Measurements from ENCODE around the gene HOXB3.

Gene HOXB3

DNA sequence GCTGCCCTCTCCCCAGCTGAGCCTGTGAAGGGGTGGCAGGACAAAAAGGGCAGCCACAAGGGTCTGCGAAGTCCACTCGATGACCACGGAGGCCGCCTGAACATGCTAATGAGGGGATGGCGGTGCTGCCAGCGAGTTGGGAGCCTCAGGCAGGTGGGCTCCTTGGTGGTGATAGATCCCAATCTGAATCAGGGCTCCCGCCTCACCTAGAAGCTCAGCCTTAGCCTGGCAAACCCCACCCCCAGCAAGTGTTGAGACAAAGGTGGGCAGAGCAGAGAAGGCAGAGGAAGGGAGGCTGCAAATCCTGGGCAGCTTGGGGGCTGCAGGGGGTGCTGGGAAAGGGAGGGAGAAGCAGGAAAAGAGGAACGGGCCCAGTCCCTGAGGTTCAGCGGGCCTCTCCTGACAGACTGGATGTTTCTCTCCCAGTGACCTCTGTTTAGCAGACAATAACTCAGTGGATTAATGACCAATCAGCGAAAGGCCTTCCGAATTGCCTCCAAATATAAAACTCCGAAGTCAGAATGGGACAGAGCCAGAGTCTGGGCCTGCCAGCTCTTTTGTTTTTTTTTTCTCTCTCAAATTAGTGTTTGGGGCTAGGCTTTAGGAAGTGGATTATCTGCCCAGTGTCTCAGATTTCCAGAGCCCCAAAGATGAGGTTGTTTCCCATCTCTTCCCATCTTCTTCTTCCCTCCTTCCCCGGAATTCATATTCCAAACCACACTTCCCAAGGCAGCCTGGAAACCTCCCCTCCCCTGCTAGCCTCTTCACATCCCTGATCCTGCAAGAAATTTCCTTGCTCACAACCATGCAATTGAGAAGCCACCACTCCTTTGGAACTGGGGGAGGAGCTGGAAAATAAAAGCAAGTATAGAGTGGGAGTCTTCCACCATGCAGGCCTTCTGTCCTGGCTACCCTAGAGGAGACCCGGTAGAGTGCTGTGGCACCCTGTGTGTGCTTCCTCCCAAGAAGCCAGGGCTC lies 29.9 kb downstream of the HOXB3 start:
- DNase-seq: no peak
- Mint-ChIP-seq H3K9me3 (no peaks in the 10 kb centered on the region), H3K4me1 (ENCODE audit: low read depth) (peaks cover 11% of the 10 kb centered on the region), H3K4me3 (no peak overlapping the region), H3K36me3 (ENCODE audit: low read depth) (no peaks in the 10 kb centered on the region), H3K27me3 (peaks cover 56% of the 10 kb centered on the region), H3K27ac (no peak overlapping the region)

- no peak for DNase-seq
- H3K36me3 Mint-ChIP-seq (ENCODE audit: low read depth): no peaks in the 10 kb centered on the region
- no peak overlapping the region for H3K27ac Mint-ChIP-seq
- H3K27me3 Mint-ChIP-seq: peaks cover 64% of the 10 kb centered on the region
- peaks cover 10% of the 10 kb centered on the region for H3K4me1 Mint-ChIP-seq (ENCODE audit: low read depth)
- no peak overlapping the region for H3K4me3 Mint-ChIP-seq
- no peaks in the 10 kb centered on the region for H3K9me3 Mint-ChIP-seq
Measured at GRCh38 chr17:48559122-48559839, 30.8 kb downstream of the HOXB3 start.

DNA sequence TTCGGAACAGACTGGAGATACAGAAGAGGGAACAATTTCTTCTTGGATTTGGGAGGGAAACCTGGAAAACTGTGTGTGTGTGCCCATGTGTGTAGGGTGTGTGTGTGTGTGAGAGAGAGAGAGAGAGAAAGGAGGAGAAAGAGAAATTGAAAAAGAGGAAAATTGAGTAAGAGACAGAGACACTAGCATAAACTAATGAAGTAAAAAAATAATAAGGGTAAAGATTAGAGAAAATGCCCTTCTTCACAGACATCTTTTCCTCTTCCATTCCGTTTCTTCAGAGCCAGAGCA lies 31.3 kb downstream of the HOXB3 start:
- Mint-ChIP-seq H3K36me3 (ENCODE audit: low read depth) (no peaks in the 10 kb centered on the region), H3K4me1 (ENCODE audit: low read depth) (peaks cover 9% of the 10 kb centered on the region), H3K4me3 (no peak overlapping the region), H3K9me3 (no peaks in the 10 kb centered on the region), H3K27ac (no peak overlapping the region), H3K27me3 (peaks cover 64% of the 10 kb centered on the region)
- no peak for DNase-seq

DNA sequence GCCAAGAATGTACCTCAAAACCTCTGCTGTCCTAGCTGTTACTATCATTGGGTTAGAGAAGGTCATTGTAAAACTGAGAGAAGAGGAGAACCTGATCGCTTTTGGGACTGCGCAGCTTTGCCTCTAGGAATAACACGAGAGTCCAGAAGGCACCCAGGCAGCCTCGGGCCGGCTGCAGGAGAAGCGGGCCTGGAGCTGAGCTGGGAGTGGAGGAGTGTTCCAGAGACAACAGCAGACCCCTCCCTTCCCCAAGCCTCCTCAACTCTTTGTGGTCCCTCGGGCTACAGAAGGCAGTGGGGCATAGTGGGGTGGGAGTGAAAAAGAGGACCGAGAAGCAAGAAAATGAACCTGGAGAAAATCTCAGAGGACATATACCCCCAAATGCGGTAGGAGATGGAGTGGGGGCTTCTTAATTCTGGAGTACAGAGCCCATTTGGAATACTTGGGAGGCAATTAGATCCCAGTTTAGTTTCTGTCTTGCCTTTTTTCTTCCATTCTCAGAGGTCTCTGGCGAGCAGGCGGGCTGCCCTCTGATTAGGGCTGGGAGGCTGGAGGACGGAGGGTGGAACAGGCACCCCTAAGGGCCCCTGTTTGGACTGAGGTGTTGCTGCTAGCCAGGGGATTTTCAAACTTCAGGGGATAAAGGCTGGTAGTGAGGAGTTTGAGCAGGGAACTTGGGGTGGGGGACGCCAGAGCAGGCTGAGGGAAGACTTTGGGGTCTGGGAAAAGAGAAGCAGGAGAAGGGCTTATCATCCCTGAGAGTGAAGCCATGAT lies 31.8 kb downstream of the HOXB3 start:
- Mint-ChIP-seq H3K9me3 (no peaks in the 10 kb centered on the region), H3K27ac (no peak overlapping the region), H3K4me3 (no peak overlapping the region), H3K27me3 (peaks cover 58% of the 10 kb centered on the region), H3K36me3 (ENCODE audit: low read depth) (no peaks in the 10 kb centered on the region), H3K4me1 (ENCODE audit: low read depth) (peaks cover 7% of the 10 kb centered on the region)
- no peak for DNase-seq

DNA sequence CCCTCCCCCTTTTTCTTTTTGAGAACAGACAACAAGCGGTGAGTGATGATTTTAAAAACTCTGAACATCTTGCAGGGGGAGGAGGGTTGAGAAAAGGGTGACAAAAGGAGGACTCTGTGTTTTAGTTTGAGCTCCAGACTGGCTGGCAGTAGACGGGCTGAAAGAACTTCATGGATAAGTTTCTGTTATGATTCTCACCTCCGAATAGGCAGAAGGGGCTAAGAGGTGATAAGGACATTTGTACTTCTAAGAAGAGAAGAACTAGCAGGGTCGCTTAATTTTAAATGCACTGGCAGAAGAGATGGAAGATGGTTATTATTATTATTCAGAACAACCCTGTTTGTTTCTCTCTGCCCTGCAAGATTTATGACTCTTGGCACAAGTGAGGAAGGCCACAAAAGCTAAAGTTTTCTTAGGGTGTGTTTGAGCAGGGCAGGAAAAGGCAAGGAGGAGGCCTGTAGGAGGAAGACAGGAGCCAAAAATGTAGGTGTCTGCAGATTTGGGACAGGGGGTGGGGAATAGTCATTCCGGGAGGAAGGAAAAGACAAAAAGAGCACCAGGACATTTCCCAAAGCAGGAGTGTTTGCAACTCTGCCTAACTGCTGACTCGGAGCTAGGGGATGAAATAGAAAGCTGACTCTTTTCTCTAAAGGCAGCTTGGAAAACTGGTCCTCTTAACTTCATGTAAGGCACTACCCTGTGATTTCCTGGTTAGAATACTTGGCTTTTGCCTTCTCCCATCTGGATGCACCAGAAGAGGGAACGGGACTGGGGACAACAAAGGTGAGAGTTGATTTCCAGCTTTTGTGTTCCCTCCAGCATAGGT lies 33.3 kb downstream of the HOXB3 start:
- no peaks in the 10 kb centered on the region for H3K9me3 Mint-ChIP-seq
- no peak overlapping the region for H3K4me3 Mint-ChIP-seq
- peaks cover 46% of the 10 kb centered on the region for H3K27me3 Mint-ChIP-seq
- H3K27ac Mint-ChIP-seq: no peak overlapping the region
- H3K36me3 Mint-ChIP-seq (ENCODE audit: low read depth): no peaks in the 10 kb centered on the region
- DNase-seq: no peak
- H3K4me1 Mint-ChIP-seq (ENCODE audit: low read depth): peaks cover 7% of the 10 kb centered on the region

DNA sequence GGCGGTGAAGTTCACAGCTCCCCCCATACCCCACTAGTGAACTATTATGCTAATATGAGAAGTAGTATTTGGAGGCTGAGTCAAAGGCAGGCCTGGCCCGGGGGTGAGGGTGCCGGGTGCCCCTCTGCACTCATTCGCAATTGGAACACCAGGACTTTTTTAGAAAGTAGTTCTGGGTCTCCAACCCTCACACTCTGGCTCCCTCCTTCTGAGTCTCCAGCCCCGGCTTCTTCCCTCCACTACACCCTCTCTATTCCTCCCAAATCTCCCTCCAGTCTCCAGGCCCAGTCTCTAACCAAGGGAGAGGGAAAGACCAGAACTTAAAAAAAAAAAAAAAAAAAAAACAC lies 33.8 kb downstream of the HOXB3 start:
- peaks cover 42% of the 10 kb centered on the region for H3K27me3 Mint-ChIP-seq

DNA sequence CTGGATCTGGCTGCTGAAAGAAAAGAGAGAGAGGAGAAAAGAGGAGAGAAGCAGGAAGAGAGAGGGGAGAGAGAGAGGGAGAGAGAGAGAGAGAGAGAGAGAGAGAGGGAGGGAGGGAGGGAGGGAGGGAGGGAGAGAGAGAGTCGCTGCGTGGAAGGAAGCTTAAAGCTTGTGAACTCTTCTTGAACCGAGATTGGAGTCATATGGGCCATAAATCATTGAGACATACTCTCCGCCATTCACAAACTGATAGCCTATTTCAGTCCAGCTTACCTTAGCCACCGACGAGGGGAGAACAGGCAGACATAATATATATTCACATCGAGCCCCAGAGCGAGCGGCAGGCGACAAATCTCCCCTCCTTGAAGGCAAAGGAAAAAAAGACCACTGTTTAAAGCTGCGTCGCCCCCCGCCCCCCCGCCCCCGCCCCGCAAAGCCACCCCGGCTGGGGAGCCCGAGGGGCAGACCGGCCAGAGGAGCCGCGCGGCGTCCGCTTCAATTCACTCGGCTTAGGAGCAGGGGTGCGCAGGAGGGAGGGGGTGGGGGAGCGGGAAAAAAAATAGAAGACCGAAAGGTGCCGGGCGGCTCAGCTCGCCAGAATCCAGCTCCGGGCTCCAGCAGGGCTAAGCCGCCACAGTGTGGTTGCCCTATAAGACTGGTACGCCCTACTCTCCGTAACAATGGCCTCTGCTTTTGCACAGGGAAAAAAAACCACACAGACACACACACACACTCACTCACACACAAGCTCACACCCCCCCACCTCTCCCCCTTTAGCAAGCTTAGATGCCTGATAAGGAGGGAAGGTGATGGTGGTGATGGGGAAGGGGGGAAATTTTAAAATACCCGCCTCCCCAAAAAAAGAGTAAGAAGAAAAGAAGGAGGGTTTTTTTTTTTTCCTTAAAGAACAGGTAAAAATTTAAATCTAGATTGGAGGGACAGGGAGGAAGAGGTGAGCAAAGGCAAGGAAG lies 34.5 kb downstream of the HOXB3 start:
- peak overlapping the region; percentile 37 for H3K27ac Mint-ChIP-seq
- H3K4me3 Mint-ChIP-seq: peak overlapping the region; percentile 67
- peaks cover 7% of the 10 kb centered on the region for H3K4me1 Mint-ChIP-seq (ENCODE audit: low read depth)
- H3K9me3 Mint-ChIP-seq: no peaks in the 10 kb centered on the region
- no peak for DNase-seq
- H3K27me3 Mint-ChIP-seq: peaks cover 42% of the 10 kb centered on the region
- no peaks in the 10 kb centered on the region for H3K36me3 Mint-ChIP-seq (ENCODE audit: low read depth)

More for the DNA sequence above, 33.8 kb downstream of the HOXB3 start:
- H3K4me1 Mint-ChIP-seq (ENCODE audit: low read depth): peaks cover 7% of the 10 kb centered on the region
- no peaks in the 10 kb centered on the region for H3K9me3 Mint-ChIP-seq
- no peaks in the 10 kb centered on the region for H3K36me3 Mint-ChIP-seq (ENCODE audit: low read depth)
- no peak overlapping the region for H3K4me3 Mint-ChIP-seq
- no peak for DNase-seq
- no peak overlapping the region for H3K27ac Mint-ChIP-seq

GRCh38 chr17:48554412-48555257 lies 35.4 kb downstream of the HOXB3 start:
- H3K9me3 Mint-ChIP-seq: no peaks in the 10 kb centered on the region
- peaks cover 7% of the 10 kb centered on the region for H3K4me1 Mint-ChIP-seq (ENCODE audit: low read depth)
- no peak for DNase-seq
- peak overlapping the region; percentile 67 for H3K4me3 Mint-ChIP-seq
- H3K27ac Mint-ChIP-seq: no peak overlapping the region
- H3K36me3 Mint-ChIP-seq (ENCODE audit: low read depth): no peaks in the 10 kb centered on the region
- H3K27me3 Mint-ChIP-seq: peaks cover 42% of the 10 kb centered on the region

GRCh38 chr17:48553826-48554225 lies 36.2 kb downstream of the HOXB3 start:
- H3K4me3 Mint-ChIP-seq: no peak overlapping the region
- H3K4me1 Mint-ChIP-seq (ENCODE audit: low read depth): peaks cover 7% of the 10 kb centered on the region
- H3K27me3 Mint-ChIP-seq: peaks cover 39% of the 10 kb centered on the region
- no peak for DNase-seq
- H3K36me3 Mint-ChIP-seq (ENCODE audit: low read depth): no peaks in the 10 kb centered on the region
- H3K9me3 Mint-ChIP-seq: no peaks in the 10 kb centered on the region
- no peak overlapping the region for H3K27ac Mint-ChIP-seq

DNA sequence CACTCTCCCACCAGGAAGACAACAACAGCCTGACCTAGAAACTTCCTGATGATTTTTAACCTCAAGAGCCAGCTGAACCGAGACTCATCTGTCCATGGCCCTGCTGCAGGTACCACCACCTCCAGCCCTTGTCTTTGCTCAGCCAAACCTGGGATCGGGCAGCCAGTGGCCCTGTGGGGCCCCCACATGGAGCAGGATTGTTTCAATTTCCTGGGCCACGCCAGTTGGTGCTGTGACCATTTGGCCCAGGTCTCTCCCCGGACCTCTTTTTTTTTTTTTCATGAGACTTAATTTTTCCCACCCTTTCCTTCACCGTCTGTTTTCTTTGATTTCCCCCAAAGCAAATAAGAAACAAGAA lies 36.9 kb downstream of the HOXB3 start:
- H3K27ac Mint-ChIP-seq: no peak overlapping the region
- H3K9me3 Mint-ChIP-seq: no peaks in the 10 kb centered on the region
- no peak overlapping the region for H3K4me3 Mint-ChIP-seq
- H3K4me1 Mint-ChIP-seq (ENCODE audit: low read depth): peaks cover 13% of the 10 kb centered on the region
- DNase-seq: no peak
- peaks cover 34% of the 10 kb centered on the region for H3K27me3 Mint-ChIP-seq
- no peaks in the 10 kb centered on the region for H3K36me3 Mint-ChIP-seq (ENCODE audit: low read depth)

- Mint-ChIP-seq H3K9me3 (no peaks in the 10 kb centered on the region), H3K36me3 (ENCODE audit: low read depth) (no peaks in the 10 kb centered on the region), H3K27ac (no peak overlapping the region), H3K27me3 (peaks cover 29% of the 10 kb centered on the region), H3K4me1 (ENCODE audit: low read depth) (peaks cover 18% of the 10 kb centered on the region), H3K4me3 (no peak overlapping the region)
- no peak for DNase-seq
Measured at GRCh38 chr17:48552466-48553189, 37.4 kb downstream of the HOXB3 start.
